H1 (cell line): ENCODE results near the gene SNHG17. TPM values are rescaled to one million over a fixed set of nuclear protein-coding genes. Genes with fewer than 3 reads are reported as not detected.

Source experiments
- CTCF ChIA-PET: fragments of 300-600 bp; sonication (Branson Sonifier 250); formaldehyde crosslinking; loops from one replicate; lab custom pipeline; 2021; ENCODE audit not compliant: partially characterized antibody; lab: Charles Lee
- POLR2A ChIA-PET: fragments of 300-600 bp; sonication (Branson Sonifier 250); formaldehyde crosslinking; loops from one replicate; lab custom pipeline; 2021; ENCODE audit warnings: inconsistent platforms; ENCODE audit not compliant: partially characterized antibody; lab: Charles Lee
- DNase-seq, 2 experiments: peaks; one replicate each; pipeline versions ENCODE4 v3.0.0 to v3.0.0-alpha.2; 2010 to 2022; ENCODE audit warnings: low spot score in 2 of 2, low read depth in 1 of 2, mixed read lengths in 1 of 2
- FAIRE-seq: peaks from 2 replicates; lab custom pipeline; 2011; peaks lifted over from hg19 to GRCh38; lab: Jason Lieb, UNC
- H2AFZ ChIP-seq: 2 replicates; pipeline ENCODE4 v1.8.1; 2012; ENCODE audit warnings: low read length, inconsistent platforms
- H2AK5ac ChIP-seq: 2 replicates; pipeline ENCODE4 v1.6.1; 2013; ENCODE audit warnings: low read depth, low read length
- H2BK120ac ChIP-seq: replicated peaks from 2 replicates; pipeline ENCODE3; 2013; ENCODE audit warnings: low read depth, low read length, inconsistent platforms
- H2BK12ac ChIP-seq: 2 replicates; pipeline ENCODE4 v1.6.1; 2013; ENCODE audit warnings: low read depth, low read length
- H2BK15ac ChIP-seq: 2 replicates; pipeline ENCODE4 v1.6.1; 2013; ENCODE audit warnings: low read length
- H2BK20ac ChIP-seq: 2 replicates; pipeline ENCODE4 v1.6.1; 2013; ENCODE audit warnings: low read length
- H2BK5ac ChIP-seq: 2 replicates; pipeline ENCODE4 v1.6.1; 2013; ENCODE audit warnings: low read depth, low read length
- H3K14ac ChIP-seq: 2 replicates; pipeline ENCODE4 v1.6.1; 2013; ENCODE audit warnings: inconsistent platforms; ENCODE audit not compliant: insufficient read length
- H3K18ac ChIP-seq: 2 replicates; pipeline ENCODE4 v1.6.1; 2013; ENCODE audit warnings: low read length; ENCODE audit errors: extremely low read depth
- H3K23ac ChIP-seq: 2 replicates; pipeline ENCODE4 v1.6.1; 2013; ENCODE audit warnings: inconsistent platforms; ENCODE audit not compliant: insufficient read length
- H3K23me2 ChIP-seq: 2 replicates; pipeline ENCODE4 v1.6.1; 2013; ENCODE audit warnings: low read depth, low read length
- H3K27ac ChIP-seq: 2 replicates; pipeline ENCODE4 v1.6.1; 2011; ENCODE audit warnings: low read depth, low read length, inconsistent platforms
- H3K27me3 ChIP-seq, 4 experiments: replicated peaks in 1 of 4; 1 replicate in 1 of 4; 2 replicates in 3 of 4; pipeline versions ENCODE4 v1.6.1 to v1.8.1; 2011 to 2013; ENCODE audit warnings: low read length in 3 of 4, mild to moderate bottlenecking in 3 of 4, inconsistent platforms in 2 of 4, mixed read lengths in 2 of 4, moderate library complexity in 1 of 4; ENCODE audit not compliant: control insufficient read depth in 3 of 4, insufficient read depth in 3 of 4; ENCODE audit errors: extremely low read depth in 1 of 4
- H3K36me3 ChIP-seq, 4 experiments: 2 replicates each; pipeline versions ENCODE4 v1.6.1 to v1.8.1; 2011 to 2013; ENCODE audit warnings: mild to moderate bottlenecking in 4 of 4, low read length in 3 of 4, moderate library complexity in 2 of 4, control low read depth in 1 of 4, inconsistent platforms in 1 of 4; ENCODE audit not compliant: insufficient read depth in 4 of 4, control insufficient read depth in 2 of 4
- H3K4ac ChIP-seq: replicated peaks from 2 replicates; pipeline ENCODE3; 2013; ENCODE audit warnings: low read length, low read depth, mixed read lengths, inconsistent platforms; ENCODE audit not compliant: insufficient read length
- H3K4me1 ChIP-seq, 4 experiments: replicated peaks in 1 of 4; 1 replicate in 1 of 4; 2 replicates in 3 of 4; pipeline versions ENCODE4 v1.6.1 to v1.8.1; 2011 to 2013; ENCODE audit warnings: low read length in 3 of 4, inconsistent platforms in 2 of 4, mixed read lengths in 1 of 4; ENCODE audit not compliant: insufficient read depth in 4 of 4, control insufficient read depth in 3 of 4
- H3K4me2 ChIP-seq, 2 experiments: 2 replicates each; pipeline versions ENCODE4 v1.6.1 to v1.8.1; 2011 to 2013; ENCODE audit warnings: low read depth in 2 of 2, low read length in 2 of 2, control low read depth in 1 of 2, inconsistent platforms in 1 of 2, mild to moderate bottlenecking in 1 of 2; ENCODE audit not compliant: insufficient read depth in 1 of 2
- H3K4me3 ChIP-seq, 4 experiments: fragments of 200-600, 300-600 bp in 1 of 4; sonication (generic), shearing (Covaris generic), sonication (Bioruptor Twin) in 1 of 4; 2 replicates each; pipeline versions ENCODE4 v1.5.1 to v1.8.1; 2011 to 2016; ENCODE audit warnings: low read length in 4 of 4, low read depth in 3 of 4, control low read depth in 2 of 4, inconsistent platforms in 2 of 4, mild to moderate bottlenecking in 2 of 4, mixed read lengths in 1 of 4, moderate library complexity in 1 of 4; ENCODE audit not compliant: insufficient read depth in 2 of 4; ENCODE audit errors: extremely low read depth in 1 of 4
- H3K56ac ChIP-seq: replicated peaks from 2 replicates; pipeline ENCODE3; 2013; ENCODE audit warnings: low read depth, mild to moderate bottlenecking, mixed read lengths, low read length, inconsistent platforms; ENCODE audit not compliant: insufficient read length
- H3K79me1 ChIP-seq: 2 replicates; pipeline ENCODE4 v1.6.1; 2013; ENCODE audit warnings: low read depth, low read length, control low read depth
- H3K79me2 ChIP-seq, 2 experiments: 2 replicates each; pipeline versions ENCODE4 v1.6.1 to v1.8.1; 2012 to 2013; ENCODE audit warnings: low read length in 2 of 2, mild to moderate bottlenecking in 2 of 2, inconsistent platforms in 1 of 2; ENCODE audit not compliant: insufficient read depth in 2 of 2, control insufficient read depth in 1 of 2
- H3K9ac ChIP-seq, 4 experiments: replicated peaks in 1 of 4; 1 replicate in 1 of 4; 2 replicates in 3 of 4; pipeline versions ENCODE4 v1.6.1 to v1.8.1; 2011 to 2013; ENCODE audit warnings: low read depth in 3 of 4, low read length in 3 of 4, control low read depth in 2 of 4, mild to moderate bottlenecking in 2 of 4, moderate library complexity in 2 of 4, inconsistent platforms in 1 of 4; ENCODE audit errors: extremely low read depth in 1 of 4
- H3K9me3 ChIP-seq, 2 experiments: 2 replicates each; pipeline versions ENCODE4 v1.6.1 to v1.8.1; 2012 to 2013; ENCODE audit warnings: mild to moderate bottlenecking in 2 of 2, moderate library complexity in 2 of 2, control low read depth in 1 of 2, inconsistent platforms in 1 of 2, low read depth in 1 of 2, low read length in 1 of 2, mixed read lengths in 1 of 2; ENCODE audit not compliant: insufficient read depth in 2 of 2
- H4K20me1 ChIP-seq, 2 experiments: replicated peaks in 1 of 2; 2 replicates each; pipeline versions ENCODE3 to v1.8.1; 2011 to 2013; ENCODE audit warnings: inconsistent platforms in 2 of 2, low read length in 2 of 2, mild to moderate bottlenecking in 1 of 2; ENCODE audit not compliant: insufficient read depth in 2 of 2, control insufficient read depth in 1 of 2
- H4K5ac ChIP-seq: 2 replicates; pipeline ENCODE4 v1.6.1; 2013; ENCODE audit warnings: low read length, low read depth, mixed read lengths, inconsistent platforms; ENCODE audit not compliant: insufficient read length
- H4K8ac ChIP-seq: 2 replicates; pipeline ENCODE4 v1.8.0; 2013; ENCODE audit warnings: mild to moderate bottlenecking, moderate library complexity, low read length, inconsistent platforms; ENCODE audit not compliant: insufficient read depth; ENCODE audit errors: extremely low read depth
- H4K91ac ChIP-seq: replicated peaks from 2 replicates; pipeline ENCODE3; 2013; ENCODE audit warnings: low read length, mixed read lengths, inconsistent platforms; ENCODE audit not compliant: insufficient read length
- ATF2 ChIP-seq: IDR thresholded peaks from 2 replicates; pipeline ENCODE4 v1.6.1; 2012; ENCODE audit warnings: low read length, inconsistent platforms
- HDAC2 ChIP-seq, 2 experiments: fragments of 300-600 bp in 1 of 2; sonication (generic) in 1 of 2; IDR thresholded peaks; 2 replicates each; pipeline ENCODE4 v1.6.1; 2011 to 2012; ENCODE audit warnings: low read depth in 2 of 2, low read length in 2 of 2, mild to moderate bottlenecking in 2 of 2, moderate library complexity in 2 of 2, borderline replicate concordance in 1 of 2, inconsistent platforms in 1 of 2
- SIN3A ChIP-seq, 2 experiments: IDR thresholded peaks in 1 of 2; conservative IDR thresholded peaks in 1 of 2; 2 replicates each; pipeline ENCODE4 v1.6.1; 2011 to 2012; ENCODE audit warnings: low read length in 2 of 2, improper control_type of control experiment in 1 of 2, low read depth in 1 of 2, mild to moderate bottlenecking in 1 of 2
- TAF1 ChIP-seq: IDR thresholded peaks from 2 replicates; pipeline ENCODE4 v1.6.1; 2011; ENCODE audit warnings: mild to moderate bottlenecking, low read depth, low read length
- USF2 ChIP-seq: IDR thresholded peaks from 2 replicates; pipeline ENCODE4 v1.6.1; 2011; ENCODE audit warnings: low read length, improper control_type of control experiment
- WGBS, 2 experiments: shearing (Covaris generic) in 1 of 2; methylation state at CpG; one replicate each; pipeline versions ENCODE4 v1.1.6 to v1.1.7; 2013 to 2015; ENCODE audit warnings: low lambda C conversion rate in 2 of 2, mixed read lengths in 2 of 2, inconsistent platforms in 1 of 2, low coverage in 1 of 2, missing lambda C conversion rate in 1 of 2; ENCODE audit not compliant: insufficient replicate concordance in 2 of 2, insufficient coverage in 1 of 2, insufficient read length in 1 of 2; ENCODE audit errors: extremely low coverage in 1 of 2, missing lambda C conversion rate in 1 of 2; 5-methylcytosine and 5-hydroxymethylcytosine counted together
- polyA plus RNA-seq, 7 experiments: library from polyadenylated mRNA; depleted of rRNA in 3 of 7; stranded (reverse) in 5 of 7; unstranded in 2 of 7; fragments of >200 nt in 5 of 7; fragments of 200-250 nt in 2 of 7; gene quantifications; 1 replicate in 5 of 7; 2 replicates in 1 of 7; 4 replicates in 1 of 7; pipeline versions ENCODE4 v1.2.1 to v1.2.3, GENCODE V29; 2011 to 2013; ENCODE audit warnings: missing spikeins in 2 of 7, mixed read lengths in 2 of 7
- total RNA-seq: library from RNA; stranded (reverse); fragmentation: NEBNext Ultra II Directional; extraction: Animal tissue kit (Norgen Biotek cat#: 25700); gene quantifications from 2 replicates; pipeline ENCODE4 v1.2.1, GENCODE V29; 2021
- TF ChIP-seq, protein P1 (sequence below), 3 experiments: IDR thresholded peaks; 1 replicate in 2 of 3; 2 replicates in 1 of 3; pipeline versions ENCODE4 v1.5.1 to v1.6.1; 2011; ENCODE audit warnings: low read length in 3 of 3, mild to moderate bottlenecking in 3 of 3, inconsistent platforms in 2 of 3, low read depth in 1 of 3, moderate library complexity in 1 of 3; ENCODE audit not compliant: insufficient read depth in 1 of 3; ENCODE audit errors: control extremely low read depth in 1 of 3

The SNHG17 gene
- total and polyA plus RNA-seq, 2 of the 8 experiments (the other 6 are each of a cell fraction or from before 2014, with no cell fraction given), result 59.4 to 59.8 TPM

GRCh38 chr20:38387953-38388352, 47.2 kb downstream of the SNHG17 start:
- H3K36me3 ChIP-seq, result no peaks in the 10 kb centered on the region
- no peak overlapping the region for H2BK12ac ChIP-seq
- FAIRE-seq (no peak), DNase-seq (no peak)
- no peak overlapping the region for H3K56ac ChIP-seq
- no peaks in the 10 kb centered on the region for H4K20me1 ChIP-seq
- H2BK5ac ChIP-seq, result no peak overlapping the region
- no peak overlapping the region for H4K5ac ChIP-seq
- no peak overlapping the region for H3K9ac ChIP-seq
- no peak overlapping the region for H3K18ac ChIP-seq
- no peak overlapping the region for H3K4me2 ChIP-seq
- no peak overlapping the region for H2AFZ ChIP-seq
- H3K27me3 ChIP-seq, result no peaks in the 10 kb centered on the region; a peak in 1 of 7 replicates
- no peak overlapping the region for H4K8ac ChIP-seq
- no peak overlapping the region for H2BK120ac ChIP-seq
- no peak overlapping the region for H4K91ac ChIP-seq
- H3K27ac ChIP-seq, result no peak overlapping the region
- H3K4me3 ChIP-seq, result no peak overlapping the region
- H3K4me1 ChIP-seq, result peaks cover 0 to 3% (median under 1%) of the 10 kb centered on the region in 4 experiments; a peak in 1 of 7 replicates
- POLR2A ChIA-PET, result interaction anchor here (1.4 kb wide), 1 partner anchor 47 kb away, joined by 3 read pairs; the partner anchor contains the start of gene SNHG17
- no peak overlapping the region for H2AK5ac ChIP-seq
- no peak overlapping the region for H3K4ac ChIP-seq
- H3K23me2 ChIP-seq, result no peaks in the 10 kb centered on the region
- no peaks in the 10 kb centered on the region for H3K79me2 ChIP-seq
- 80% methylated on average over 4 of the region's 4 CpGs; no CpG with 5 or more reads in 1 of the 2 experiments for WGBS, 2 experiments
- no peak overlapping the region for H3K23ac ChIP-seq
- CTCF ChIA-PET, result interaction anchor here (0.6 to 2.5 kb wide), 11 partner anchors 15 to 470 kb away, joined by 3 to 16 read pairs (median 3); no protein-coding TSS in a partner anchor
- no peaks in the 10 kb centered on the region for H3K79me1 ChIP-seq
- no peaks in the 10 kb centered on the region for H3K9me3 ChIP-seq
- no peak overlapping the region for H2BK20ac ChIP-seq
- H2BK15ac ChIP-seq, result no peak overlapping the region
- no peak overlapping the region for H3K14ac ChIP-seq
- no peak for TF ChIP-seq SIN3A (conservative IDR thresholded peaks at IDR 0.05 in 1 of 2, IDR thresholded peaks at IDR 0.05 in 1 of 2; ENCODE audit: low read depth in 1 of 2, low read length in 2 of 2)
- TF ChIP-seq, protein P1, sequence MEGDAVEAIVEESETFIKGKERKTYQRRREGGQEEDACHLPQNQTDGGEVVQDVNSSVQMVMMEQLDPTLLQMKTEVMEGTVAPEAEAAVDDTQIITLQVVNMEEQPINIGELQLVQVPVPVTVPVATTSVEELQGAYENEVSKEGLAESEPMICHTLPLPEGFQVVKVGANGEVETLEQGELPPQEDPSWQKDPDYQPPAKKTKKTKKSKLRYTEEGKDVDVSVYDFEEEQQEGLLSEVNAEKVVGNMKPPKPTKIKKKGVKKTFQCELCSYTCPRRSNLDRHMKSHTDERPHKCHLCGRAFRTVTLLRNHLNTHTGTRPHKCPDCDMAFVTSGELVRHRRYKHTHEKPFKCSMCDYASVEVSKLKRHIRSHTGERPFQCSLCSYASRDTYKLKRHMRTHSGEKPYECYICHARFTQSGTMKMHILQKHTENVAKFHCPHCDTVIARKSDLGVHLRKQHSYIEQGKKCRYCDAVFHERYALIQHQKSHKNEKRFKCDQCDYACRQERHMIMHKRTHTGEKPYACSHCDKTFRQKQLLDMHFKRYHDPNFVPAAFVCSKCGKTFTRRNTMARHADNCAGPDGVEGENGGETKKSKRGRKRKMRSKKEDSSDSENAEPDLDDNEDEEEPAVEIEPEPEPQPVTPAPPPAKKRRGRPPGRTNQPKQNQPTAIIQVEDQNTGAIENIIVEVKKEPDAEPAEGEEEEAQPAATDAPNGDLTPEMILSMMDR (IDR thresholded peaks at IDR 0.05; ENCODE audit: control extremely low read depth in 1 of 3, insufficient read depth in 1 of 3, low read depth in 1 of 3, low read length in 3 of 3), result no peak
- no peak for TF ChIP-seq HDAC2 (IDR thresholded peaks at IDR 0.05; ENCODE audit: borderline replicate concordance in 1 of 2, low read depth in 2 of 2, low read length in 2 of 2)
- TF ChIP-seq ATF2, result no peak
- TF ChIP-seq TAF1, result no peak
- TF ChIP-seq USF2, result no peak
